Fibroblast of lung (primary cell): ENCODE data around the gene USF1.
"Not testable (repeated sequence)": the region's sequence is repeated elsewhere in the genome, so short reads cannot be mapped to it uniquely, and the experiment has no call there.

Experiments
- EZH2 ChIP-seq: IDR thresholded peaks from 2 replicates; pipeline ENCODE4 v1.5.1; 2012; ENCODE audit warnings: low read length, control low read depth, mild to moderate bottlenecking; ENCODE audit errors: missing control alignments
- TF ChIP-seq, protein P1 (sequence below), 2 donors: IDR thresholded peaks in 1 of 2; conservative IDR thresholded peaks in 1 of 2; 1 replicate in 1 of 2; 2 replicates in 1 of 2; pipeline ENCODE4 v1.5.1; 2011 to 2012; ENCODE audit warnings: low read length in 2 of 2, control low read depth in 1 of 2, inconsistent platforms in 1 of 2, low read depth in 1 of 2, mild to moderate bottlenecking in 1 of 2

DNA sequence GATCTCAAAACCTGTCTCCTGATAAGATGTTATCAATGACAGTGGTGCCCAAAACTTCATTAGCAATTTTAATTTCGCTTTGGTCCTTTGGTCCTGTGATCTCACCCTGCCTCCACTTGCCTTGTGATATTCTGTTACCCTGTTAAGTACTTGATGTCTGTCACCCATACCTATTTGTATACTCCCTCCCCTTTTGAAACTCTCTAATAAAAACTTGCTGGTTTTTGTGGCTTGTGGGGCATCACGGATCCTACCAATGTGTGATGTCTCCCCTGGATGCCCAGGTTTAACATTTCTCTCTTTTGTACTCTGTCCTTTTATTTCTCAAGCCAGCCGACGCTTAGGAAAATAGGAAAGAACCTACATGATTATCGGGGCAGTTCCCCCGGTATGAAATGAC lies 18.2 kb upstream of the USF1 start:
- TF ChIP-seq, protein P1, sequence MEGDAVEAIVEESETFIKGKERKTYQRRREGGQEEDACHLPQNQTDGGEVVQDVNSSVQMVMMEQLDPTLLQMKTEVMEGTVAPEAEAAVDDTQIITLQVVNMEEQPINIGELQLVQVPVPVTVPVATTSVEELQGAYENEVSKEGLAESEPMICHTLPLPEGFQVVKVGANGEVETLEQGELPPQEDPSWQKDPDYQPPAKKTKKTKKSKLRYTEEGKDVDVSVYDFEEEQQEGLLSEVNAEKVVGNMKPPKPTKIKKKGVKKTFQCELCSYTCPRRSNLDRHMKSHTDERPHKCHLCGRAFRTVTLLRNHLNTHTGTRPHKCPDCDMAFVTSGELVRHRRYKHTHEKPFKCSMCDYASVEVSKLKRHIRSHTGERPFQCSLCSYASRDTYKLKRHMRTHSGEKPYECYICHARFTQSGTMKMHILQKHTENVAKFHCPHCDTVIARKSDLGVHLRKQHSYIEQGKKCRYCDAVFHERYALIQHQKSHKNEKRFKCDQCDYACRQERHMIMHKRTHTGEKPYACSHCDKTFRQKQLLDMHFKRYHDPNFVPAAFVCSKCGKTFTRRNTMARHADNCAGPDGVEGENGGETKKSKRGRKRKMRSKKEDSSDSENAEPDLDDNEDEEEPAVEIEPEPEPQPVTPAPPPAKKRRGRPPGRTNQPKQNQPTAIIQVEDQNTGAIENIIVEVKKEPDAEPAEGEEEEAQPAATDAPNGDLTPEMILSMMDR (conservative IDR thresholded peaks at IDR 0.05 in 1 of 2, IDR thresholded peaks at IDR 0.05 in 1 of 2; ENCODE audit: low read depth in 1 of 2, low read length in 2 of 2) = not testable (repeated sequence)
- not testable (repeated sequence) for TF ChIP-seq EZH2
